Measurements from ENCODE around the gene EFHB. TPM values are rescaled to one million over a fixed set of nuclear protein-coding genes. Genes with fewer than 3 reads are reported as not detected.

The EFHB gene
- total and polyA plus RNA-seq, 2 of the 13 experiments (the other 11 are each of a cell fraction or from before 2014, with no cell fraction given), result 0.15 to 0.42 TPM

DNA sequence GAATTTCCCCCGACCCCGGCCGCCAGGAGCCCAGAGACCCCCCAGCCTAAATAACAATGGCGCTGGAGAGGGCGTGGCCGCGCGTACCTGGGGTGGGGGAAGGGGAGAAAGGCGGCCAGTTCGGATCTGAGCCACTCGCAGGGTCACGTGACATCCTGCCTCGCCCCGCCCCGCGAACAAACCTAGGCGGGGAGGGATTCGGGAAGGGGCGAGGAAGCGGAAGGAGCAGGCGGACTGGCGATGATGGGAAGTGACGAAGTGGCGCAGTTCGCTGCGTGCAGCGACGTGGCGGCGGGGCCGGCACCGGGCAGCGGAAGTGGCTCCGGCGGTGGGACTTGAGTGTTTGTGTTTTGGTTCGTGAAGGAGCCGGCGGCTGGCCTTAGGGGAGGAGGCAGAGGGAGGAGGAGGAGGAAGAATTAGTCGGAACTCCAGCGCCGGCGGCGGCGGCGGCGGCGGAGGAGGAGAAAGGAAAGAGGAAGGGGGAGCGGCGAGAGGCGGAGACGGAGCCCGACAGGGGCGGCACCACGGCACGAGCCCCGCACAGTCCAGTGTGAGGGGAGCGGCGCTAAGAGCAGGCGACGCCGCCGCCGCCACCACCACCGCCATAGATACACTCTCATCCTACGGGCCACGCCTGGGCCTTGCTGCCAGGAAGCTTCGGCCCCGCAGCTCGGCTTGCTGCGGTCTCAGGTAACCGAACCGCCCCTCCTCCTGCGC, 13.0 kb upstream of the EFHB start, which contains the start of gene RAB5A (continued):
- no peak for TF ChIP-seq ESRRA (CRISPR knock-in tag; IDR thresholded peaks at IDR 0.05; ENCODE audit: low read depth)
- peak; percentile 60; the same call in 1 of the 2 replicates for TF ChIP-seq ZNF709 (CRISPR knock-in tag; IDR thresholded peaks at IDR 0.05)
- TF ChIP-seq RBAK (CRISPR knock-in tag; IDR thresholded peaks at IDR 0.05), result no peak
- no peak for TF ChIP-seq ZNF570 (CRISPR knock-in tag; IDR thresholded peaks at IDR 0.05; ENCODE audit: borderline replicate concordance)
- peak; percentile 49; the same call in 1 of the 2 replicates for TF ChIP-seq RXRB (CRISPR knock-in tag; IDR thresholded peaks at IDR 0.05; ENCODE audit: borderline replicate concordance)
- TF ChIP-seq PRPF4 (IDR thresholded peaks at IDR 0.05; ENCODE audit: low read depth, low read length, poor library complexity, severe bottlenecking), result no peak
- no peak for TF ChIP-seq CEBPB (IDR thresholded peaks at IDR 0.05; ENCODE audit: borderline replicate concordance, low read depth, low read length)
- no peak for TF ChIP-seq ZNF615 (CRISPR knock-in tag; IDR thresholded peaks at IDR 0.05; ENCODE audit: borderline replicate concordance)
- TF ChIP-seq GZF1 (CRISPR knock-in tag; IDR thresholded peaks at IDR 0.05), result no peak
- peak; percentile 98 for TF ChIP-seq HOXA3 (CRISPR knock-in tag; IDR thresholded peaks at IDR 0.05)
- TF ChIP-seq ZNF577 (CRISPR knock-in tag; IDR thresholded peaks at IDR 0.05; ENCODE audit: borderline replicate concordance, low read depth), result no peak
- TF ChIP-seq HNRNPH1 (optimal IDR thresholded peaks at IDR 0.05; ENCODE audit: low read depth, low read length), result no peak
- TF ChIP-seq ZNF562 (CRISPR knock-in tag; IDR thresholded peaks at IDR 0.05; ENCODE audit: borderline replicate concordance), result peak; percentile 29; the same call in 1 of the 2 replicates
- no peak; the same call in 1 of the 2 replicates for TF ChIP-seq ZIK1 (CRISPR knock-in tag; IDR thresholded peaks at IDR 0.05; ENCODE audit: borderline replicate concordance, low read depth)
- TF ChIP-seq CEBPG (CRISPR knock-in tag; IDR thresholded peaks at IDR 0.05), result peak; percentile 30; the same call in 1 of the 2 replicates
- TF ChIP-seq TGIF2 (CRISPR knock-in tag; IDR thresholded peaks at IDR 0.05), result no peak
- TF ChIP-seq ZFP36L1 (CRISPR knock-in tag; IDR thresholded peaks at IDR 0.05), result no peak
- TF ChIP-seq, protein P1, sequence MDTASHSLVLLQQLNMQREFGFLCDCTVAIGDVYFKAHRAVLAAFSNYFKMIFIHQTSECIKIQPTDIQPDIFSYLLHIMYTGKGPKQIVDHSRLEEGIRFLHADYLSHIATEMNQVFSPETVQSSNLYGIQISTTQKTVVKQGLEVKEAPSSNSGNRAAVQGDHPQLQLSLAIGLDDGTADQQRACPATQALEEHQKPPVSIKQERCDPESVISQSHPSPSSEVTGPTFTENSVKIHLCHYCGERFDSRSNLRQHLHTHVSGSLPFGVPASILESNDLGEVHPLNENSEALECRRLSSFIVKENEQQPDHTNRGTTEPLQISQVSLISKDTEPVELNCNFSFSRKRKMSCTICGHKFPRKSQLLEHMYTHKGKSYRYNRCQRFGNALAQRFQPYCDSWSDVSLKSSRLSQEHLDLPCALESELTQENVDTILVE (CRISPR knock-in tag; IDR thresholded peaks at IDR 0.05), result peak; percentile 76
- TF ChIP-seq, protein P2, sequence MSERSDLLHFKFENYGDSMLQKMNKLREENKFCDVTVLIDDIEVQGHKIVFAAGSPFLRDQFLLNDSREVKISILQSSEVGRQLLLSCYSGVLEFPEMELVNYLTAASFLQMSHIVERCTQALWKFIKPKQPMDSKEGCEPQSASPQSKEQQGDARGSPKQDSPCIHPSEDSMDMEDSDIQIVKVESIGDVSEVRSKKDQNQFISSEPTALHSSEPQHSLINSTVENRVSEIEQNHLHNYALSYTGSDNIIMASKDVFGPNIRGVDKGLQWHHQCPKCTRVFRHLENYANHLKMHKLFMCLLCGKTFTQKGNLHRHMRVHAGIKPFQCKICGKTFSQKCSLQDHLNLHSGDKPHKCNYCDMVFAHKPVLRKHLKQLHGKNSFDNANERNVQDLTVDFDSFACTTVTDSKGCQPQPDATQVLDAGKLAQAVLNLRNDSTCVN (CRISPR knock-in tag; IDR thresholded peaks at IDR 0.05; ENCODE audit: borderline replicate concordance), result peak; percentile 55; the same call in 1 of the 2 replicates
- TF ChIP-seq IRX3 (CRISPR knock-in tag; IDR thresholded peaks at IDR 0.05; ENCODE audit: borderline replicate concordance, low read depth), result no peak
- no peak for TF ChIP-seq ADNP (CRISPR knock-in tag; IDR thresholded peaks at IDR 0.05)
- TF ChIP-seq ZNF10 (CRISPR knock-in tag; IDR thresholded peaks at IDR 0.05; ENCODE audit: borderline replicate concordance, low read depth), result no peak
- TF ChIP-seq SMARCC2 (IDR thresholded peaks at IDR 0.05), result no peak
- peak; percentile 28; the same call in 1 of the 2 replicates for TF ChIP-seq ZBTB43 (CRISPR knock-in tag; conservative IDR thresholded peaks at IDR 0.05)
- no peak for TF ChIP-seq ZKSCAN1 (IDR thresholded peaks at IDR 0.05; ENCODE audit: low read length)
- no peak; the same call in 1 of the 2 replicates for TF ChIP-seq ZNF747 (CRISPR knock-in tag; IDR thresholded peaks at IDR 0.05; ENCODE audit: borderline replicate concordance)

Measured in HepG2 (cell line).